Renal cortex interstitium (tissue), 15 donors: ENCODE measurements around the gene FRZB. TPM values are rescaled to one million over a fixed set of nuclear protein-coding genes. Genes with fewer than 3 reads are reported as not detected.
A peak's percentile ranks its signal among the peaks of the same experiment; 100 is the strongest.

ENCODE experiments used
- DNase-seq, 11 donors: peaks; one replicate each; pipeline ENCODE4 v3.0.0-alpha.2; 2013; ENCODE audit warnings: low read depth in 9 of 11, low spot score in 4 of 11; ENCODE audit errors: extremely low read depth in 1 of 11
- long read RNA-seq, 16 experiments: transcript quantifications; one replicate each; lab custom pipeline, GENCODE V29; 2026
- polyA plus RNA-seq, 3 donors: library from polyadenylated mRNA; unstranded; fragments of 120-200 nt; gene quantifications; one replicate each; pipeline ENCODE4 v1.2.1, GENCODE V29; 2013; ENCODE audit not compliant: insufficient read length in 3 of 3

The FRZB gene, protein sequence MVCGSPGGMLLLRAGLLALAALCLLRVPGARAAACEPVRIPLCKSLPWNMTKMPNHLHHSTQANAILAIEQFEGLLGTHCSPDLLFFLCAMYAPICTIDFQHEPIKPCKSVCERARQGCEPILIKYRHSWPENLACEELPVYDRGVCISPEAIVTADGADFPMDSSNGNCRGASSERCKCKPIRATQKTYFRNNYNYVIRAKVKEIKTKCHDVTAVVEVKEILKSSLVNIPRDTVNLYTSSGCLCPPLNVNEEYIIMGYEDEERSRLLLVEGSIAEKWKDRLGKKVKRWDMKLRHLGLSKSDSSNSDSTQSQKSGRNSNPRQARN
- polyA plus RNA-seq, result 10 to 100 TPM in 2 of 3 donors, 1 to 10 TPM in 1; 9.5 to 10.6 (median 10.0) TPM
- long read RNA-seq, donor 1, transcript FRZB-201 (6 exons, 3,162 nt), result major isoform, 6 of 6 reads
- long read RNA-seq, donor 1, partial matches to known transcripts, result 0 of 6 reads
- long read RNA-seq, donor 1, other reads (novel, unspliced or antisense), result 0 of 6 reads
- long read RNA-seq, donor 2, transcript FRZB-201 (6 exons, 3,162 nt), result major isoform, 5 of 5 reads
- long read RNA-seq, donor 2, partial matches to known transcripts, result 0 of 5 reads
- long read RNA-seq, donor 2, other reads (novel, unspliced or antisense), result 0 of 5 reads
- long read RNA-seq, donor 3, transcript FRZB-201 (6 exons, 3,162 nt), result major isoform, 22 of 22 reads
- long read RNA-seq, donor 3, partial matches to known transcripts, result 0 of 22 reads
- long read RNA-seq, donor 3, other reads (novel, unspliced or antisense), result 0 of 22 reads
- long read RNA-seq, donor 4, transcript FRZB-201 (6 exons, 3,162 nt), result major isoform, 7 of 7 reads
- long read RNA-seq, donor 4, partial matches to known transcripts, result 0 of 7 reads
- long read RNA-seq, donor 4, other reads (novel, unspliced or antisense), result 0 of 7 reads
- long read RNA-seq, donor 5, result 0 reads
- long read RNA-seq, donor 6, transcript FRZB-201 (6 exons, 3,162 nt), result major isoform, 9 of 9 reads
- long read RNA-seq, donor 6, partial matches to known transcripts, result 0 of 9 reads
- long read RNA-seq, donor 6, other reads (novel, unspliced or antisense), result 0 of 9 reads
- long read RNA-seq, donor 7, transcript FRZB-201 (6 exons, 3,162 nt), result major isoform, 16 of 42 reads
- long read RNA-seq, donor 7, partial matches to known transcripts, result 26 of 42 reads
- long read RNA-seq, donor 7, other reads (novel, unspliced or antisense), result 0 of 42 reads
- long read RNA-seq, donor 8, transcript FRZB-201 (6 exons, 3,162 nt), result major isoform, 10 of 21 reads
- long read RNA-seq, donor 8, partial matches to known transcripts, result 11 of 21 reads
- long read RNA-seq, donor 8, other reads (novel, unspliced or antisense), result 0 of 21 reads
- long read RNA-seq, donor 9, partial matches to known transcripts, result 0 of 4 reads
- long read RNA-seq, donor 9, other reads (novel, unspliced or antisense), result 0 of 4 reads
- long read RNA-seq, donor 10, transcript FRZB-201 (6 exons, 3,162 nt), result major isoform, 13 of 18 reads
- long read RNA-seq, donor 10, partial matches to known transcripts, result 5 of 18 reads
- long read RNA-seq, donor 10, other reads (novel, unspliced or antisense), result 0 of 18 reads
- long read RNA-seq, donor 11, transcript FRZB-201 (6 exons, 3,162 nt), result major isoform, 6 of 6 reads
- long read RNA-seq, donor 11, partial matches to known transcripts, result 0 of 6 reads
- long read RNA-seq, donor 11, other reads (novel, unspliced or antisense), result 0 of 6 reads
- long read RNA-seq, donor 12, partial matches to known transcripts, result 0 of 1 reads
- long read RNA-seq, donor 12, other reads (novel, unspliced or antisense), result 0 of 1 reads
- long read RNA-seq, donor 13, transcript FRZB-201 (6 exons, 3,162 nt), result major isoform, 15 of 15 reads
- long read RNA-seq, donor 13, partial matches to known transcripts, result 0 of 15 reads
- long read RNA-seq, donor 13, other reads (novel, unspliced or antisense), result 0 of 15 reads
- long read RNA-seq, donor 14, transcript FRZB-201 (6 exons, 3,162 nt), result major isoform, 9 of 9 reads
- long read RNA-seq, donor 14, partial matches to known transcripts, result 0 of 9 reads
- long read RNA-seq, donor 14, other reads (novel, unspliced or antisense), result 0 of 9 reads
- long read RNA-seq, donor 15, transcript FRZB-201 (6 exons, 3,162 nt), result major isoform, 5 of 5 reads
- long read RNA-seq, donor 15, partial matches to known transcripts, result 0 of 5 reads
- long read RNA-seq, donor 15, other reads (novel, unspliced or antisense), result 0 of 5 reads
- long read RNA-seq, donor 16, transcript FRZB-201 (6 exons, 3,162 nt), result major isoform, 20 of 20 reads
- long read RNA-seq, donor 16, partial matches to known transcripts, result 0 of 20 reads
- long read RNA-seq, donor 16, other reads (novel, unspliced or antisense), result 0 of 20 reads

DNA sequence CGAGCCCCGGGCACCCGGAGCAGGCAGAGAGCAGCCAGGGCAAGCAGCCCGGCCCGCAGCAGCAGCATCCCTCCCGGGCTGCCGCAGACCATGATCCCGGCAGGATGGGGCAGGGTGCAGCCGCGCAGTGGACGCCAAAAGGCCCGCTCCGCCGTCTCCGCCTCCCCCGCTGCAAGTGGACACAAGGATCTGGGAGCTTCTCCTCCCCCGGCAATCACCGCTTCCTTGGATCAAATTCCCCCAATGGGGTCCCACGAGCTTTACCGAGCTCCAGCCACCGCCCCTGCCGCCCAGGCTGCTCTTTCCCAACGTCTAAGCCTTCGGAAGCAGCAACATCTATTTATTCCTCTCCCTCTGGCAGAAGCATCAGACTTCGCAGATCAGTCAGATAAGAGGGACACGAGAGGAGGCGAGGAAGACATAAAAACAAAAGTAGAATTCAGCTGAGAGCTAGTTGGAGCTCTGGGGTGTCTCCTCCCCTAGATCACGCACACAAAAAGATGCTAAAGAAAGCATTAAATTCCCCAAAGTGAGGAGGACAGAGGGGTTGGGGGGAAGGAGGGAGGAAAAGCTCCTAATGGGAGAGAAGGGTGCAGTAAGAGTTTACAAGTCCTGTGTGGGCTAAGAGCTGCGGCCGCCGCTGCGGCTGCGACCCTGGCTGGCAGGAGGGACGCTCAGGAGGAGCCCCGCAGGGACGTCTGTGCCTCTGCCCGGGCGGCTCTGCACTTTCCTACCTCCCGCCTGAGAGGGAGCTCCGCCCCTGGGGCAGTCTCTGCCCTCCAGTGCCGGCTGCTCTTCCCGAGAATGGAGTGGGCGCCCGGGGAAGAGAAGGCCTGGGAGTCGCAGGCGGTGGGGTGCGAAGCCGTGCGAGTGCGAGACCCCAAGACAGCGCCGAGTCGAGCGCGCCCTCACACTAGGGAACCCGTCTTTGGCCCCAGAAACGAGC lies at the start of gene FRZB:
Gene FRZB (minus strand): TSS at position 177 of the 946 bp plus-strand sequence. CDS start 85 bp downstream, at position 92.
- peak in 10 of 11 donors; percentile 58 to 85 (median 77) for DNase-seq

DNA sequence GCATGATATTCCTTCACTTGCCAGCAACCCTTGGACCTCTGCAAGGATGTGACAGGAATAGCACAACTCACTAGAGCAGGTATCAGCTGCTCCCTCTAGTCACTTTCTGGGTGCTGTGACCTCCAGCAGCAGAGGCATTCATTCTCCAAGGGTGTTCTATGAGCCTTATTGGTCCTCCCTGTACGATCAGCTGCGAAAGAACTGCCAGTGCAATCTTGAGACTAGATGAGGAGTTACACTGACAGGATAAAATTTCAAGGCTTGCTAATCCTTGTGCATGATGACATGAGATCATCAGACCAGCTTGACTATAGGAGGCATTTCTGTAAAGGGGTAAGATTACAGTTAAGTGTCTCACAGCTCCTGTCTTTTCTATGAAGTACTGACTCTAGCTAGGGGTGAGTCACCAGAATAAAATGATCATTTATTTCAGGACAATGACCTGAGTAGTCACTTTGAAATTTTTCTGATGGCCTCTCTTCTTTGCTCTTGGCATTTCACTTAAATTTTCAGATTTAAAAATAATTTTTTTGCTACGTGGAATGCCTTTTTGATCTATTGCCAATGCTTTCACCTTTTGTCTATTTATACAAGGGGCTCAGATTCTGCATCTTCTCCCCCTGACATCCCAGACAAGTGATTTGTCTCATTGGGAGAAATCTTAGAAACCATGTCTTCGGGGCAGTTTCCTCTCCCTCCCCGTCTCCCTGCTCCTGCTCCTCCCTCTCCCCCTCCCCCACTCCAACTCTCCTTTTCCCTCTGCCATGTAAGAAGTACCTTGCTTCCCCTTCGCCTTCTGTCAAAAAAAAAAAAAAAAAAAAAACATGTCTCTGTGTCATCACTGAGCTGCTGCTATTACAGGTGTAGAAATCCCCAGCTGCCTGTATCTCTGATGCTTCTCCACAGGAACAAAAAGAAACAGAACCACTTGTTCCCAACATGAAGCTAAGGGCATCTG lies 49.2 kb upstream of the FRZB start:
- no peak for DNase-seq

DNA sequence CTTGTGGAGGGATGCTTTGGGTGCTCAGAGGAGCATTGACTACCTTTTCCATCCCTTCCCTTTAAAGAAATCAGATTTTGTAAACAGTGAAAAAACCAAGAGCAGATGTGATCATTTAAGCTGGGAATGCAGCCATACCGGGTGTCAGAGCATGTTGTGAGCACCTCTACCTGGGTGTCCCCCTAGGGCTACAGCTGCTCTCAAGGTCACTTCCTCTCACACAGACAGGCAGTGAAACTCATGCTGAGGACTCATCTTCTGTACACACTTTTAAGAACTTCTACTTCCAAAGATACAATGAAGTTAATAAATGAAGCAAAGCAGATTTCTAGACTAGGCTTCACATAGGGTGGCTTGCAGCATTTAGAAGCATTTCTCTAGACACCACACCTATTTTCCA lies 48.4 kb upstream of the FRZB start:
- no peak for DNase-seq

DNA sequence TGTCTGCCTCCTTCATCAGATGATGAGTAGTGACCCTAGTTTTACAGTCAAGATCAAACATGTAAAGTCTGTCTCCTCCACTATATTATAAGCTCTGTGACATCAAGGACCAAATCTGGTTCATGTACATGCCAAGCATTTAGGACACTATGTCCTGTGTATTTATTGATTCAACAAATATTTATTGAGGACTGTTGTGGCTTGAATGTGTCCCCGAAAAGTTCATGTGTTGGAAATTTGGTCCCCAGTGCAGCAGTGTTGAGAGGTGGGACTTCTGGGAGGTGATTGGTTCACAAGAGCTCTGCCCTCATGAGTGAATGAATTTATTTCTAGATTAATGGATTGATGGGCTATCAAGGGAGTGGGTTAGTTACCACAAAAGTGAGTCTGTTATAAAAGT lies 46.6 kb upstream of the FRZB start:
- no peak for DNase-seq

DNA sequence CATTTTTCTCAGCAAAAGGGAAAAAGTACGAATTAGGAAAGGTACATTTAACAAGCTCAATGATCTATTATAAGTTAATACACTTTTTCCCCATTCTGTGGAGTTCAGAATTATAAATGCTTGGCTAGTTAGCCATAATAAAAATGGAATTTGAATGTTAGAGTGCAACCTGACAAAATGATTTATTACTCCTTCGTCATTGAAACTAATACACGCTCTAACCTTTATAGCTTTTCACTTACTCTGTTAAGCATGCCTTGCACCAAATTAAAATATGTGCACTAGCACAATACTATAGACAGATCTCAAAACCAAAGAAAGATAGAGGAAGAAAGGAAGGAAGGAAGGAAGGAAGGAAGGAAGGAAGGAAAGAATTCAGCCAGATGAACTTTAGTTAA lies 46.1 kb upstream of the FRZB start:
- no peak for DNase-seq

DNA sequence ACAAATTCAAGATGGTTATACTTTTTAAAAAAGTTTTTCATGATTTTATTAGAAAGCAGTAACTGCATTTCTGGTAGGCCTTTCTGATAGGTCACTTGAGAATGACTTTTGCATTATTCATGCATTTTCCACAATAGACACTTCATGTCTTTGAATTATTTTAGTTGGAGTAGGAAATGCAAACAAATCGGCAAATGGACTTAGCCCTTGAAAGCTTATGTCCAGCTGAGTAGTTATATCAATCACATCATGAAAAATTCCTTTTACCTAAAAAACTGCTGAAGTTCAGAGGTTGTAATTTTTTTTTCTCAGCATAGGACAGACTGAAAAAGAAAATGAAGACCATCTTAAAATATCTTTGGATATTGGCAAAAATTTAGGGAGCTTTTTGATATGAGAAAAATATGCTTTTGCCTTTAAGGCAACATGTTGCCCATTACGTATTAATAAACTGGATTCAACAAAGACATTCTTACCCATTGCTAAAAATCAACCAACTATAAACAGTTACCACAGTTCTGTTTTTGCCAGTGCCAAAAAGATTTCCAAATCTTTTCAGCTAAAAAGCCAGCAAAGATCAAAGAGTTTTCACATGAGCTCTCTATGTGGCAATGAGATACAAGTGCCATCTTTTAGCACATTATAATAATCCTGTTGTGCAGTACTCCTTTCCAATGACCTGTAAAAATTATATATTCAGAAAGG lies 45.5 kb upstream of the FRZB start:
- DNase-seq, result no peak

DNA sequence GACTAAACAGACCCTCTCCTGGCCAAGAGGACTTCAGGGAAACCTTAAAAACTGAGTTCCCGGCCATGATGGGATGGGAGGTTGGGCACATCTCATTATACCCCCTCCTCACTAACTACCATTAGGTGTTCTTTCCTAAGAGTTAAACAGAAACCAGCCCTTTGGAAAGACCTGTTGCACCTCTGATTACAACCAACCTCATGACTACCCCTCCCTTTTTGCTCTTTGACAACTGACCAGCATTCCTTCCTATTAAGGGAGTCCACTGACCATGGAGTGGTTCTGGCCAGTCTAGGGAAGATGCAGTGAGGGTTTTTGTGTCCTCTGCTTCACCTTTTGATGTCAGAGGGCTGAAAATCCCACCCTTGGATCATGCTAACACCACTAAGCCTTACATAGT lies 44.5 kb upstream of the FRZB start:
- no peak for DNase-seq

DNA sequence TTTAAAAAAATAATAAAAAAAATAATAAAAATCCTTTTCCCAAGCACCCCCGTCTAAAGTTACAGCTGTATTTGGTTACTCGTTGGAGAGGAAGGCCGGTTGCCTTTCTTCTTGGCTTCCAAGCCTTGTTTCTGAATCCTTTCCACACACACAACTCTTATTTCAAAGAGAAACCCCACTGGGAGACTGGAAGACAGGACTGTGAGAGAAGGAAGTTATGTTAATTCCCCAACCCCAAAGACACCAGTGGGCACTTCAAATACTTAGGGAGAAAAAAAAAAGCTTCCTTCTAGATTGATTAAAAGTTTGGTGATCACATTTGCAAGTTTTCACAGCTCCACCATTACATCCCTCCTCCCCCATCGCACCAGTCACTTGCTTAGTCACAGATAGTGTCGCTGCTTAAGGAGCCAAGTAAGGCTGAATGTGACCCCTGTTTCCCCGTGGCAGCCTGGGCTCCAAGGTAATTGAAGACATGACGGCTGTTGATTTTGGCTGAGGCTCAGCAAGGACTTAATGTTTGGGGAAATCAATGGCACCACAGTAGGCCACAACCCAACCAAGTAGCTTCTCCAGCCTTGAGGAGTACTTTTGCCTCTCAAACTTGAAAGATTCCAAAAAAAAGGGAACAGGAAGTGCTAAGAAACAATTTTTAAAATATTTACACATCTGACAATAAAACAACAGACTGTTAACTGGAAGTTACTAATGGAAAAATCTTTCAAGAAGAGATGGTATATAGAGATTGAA lies 40.8 kb upstream of the FRZB start:
- no peak for DNase-seq

DNA sequence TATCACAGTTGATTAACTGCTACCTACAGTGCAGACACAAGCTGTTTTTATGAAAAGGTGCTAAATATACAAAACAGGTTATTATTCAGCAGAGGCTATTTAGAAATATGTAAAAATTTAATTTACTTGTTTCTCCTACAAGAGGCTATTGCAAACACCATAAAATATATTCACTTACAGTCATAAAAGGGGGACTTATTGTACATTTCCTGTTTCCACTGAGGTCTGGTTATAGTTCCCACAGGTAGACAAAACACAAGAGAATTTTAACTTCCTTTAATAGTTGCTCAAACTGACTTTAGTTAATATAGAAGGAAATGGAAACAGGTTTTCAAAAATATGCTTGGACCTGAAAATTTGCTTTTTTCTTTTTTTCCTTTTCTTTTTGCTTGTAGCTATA lies 40.0 kb upstream of the FRZB start:
- no peak for DNase-seq

DNA sequence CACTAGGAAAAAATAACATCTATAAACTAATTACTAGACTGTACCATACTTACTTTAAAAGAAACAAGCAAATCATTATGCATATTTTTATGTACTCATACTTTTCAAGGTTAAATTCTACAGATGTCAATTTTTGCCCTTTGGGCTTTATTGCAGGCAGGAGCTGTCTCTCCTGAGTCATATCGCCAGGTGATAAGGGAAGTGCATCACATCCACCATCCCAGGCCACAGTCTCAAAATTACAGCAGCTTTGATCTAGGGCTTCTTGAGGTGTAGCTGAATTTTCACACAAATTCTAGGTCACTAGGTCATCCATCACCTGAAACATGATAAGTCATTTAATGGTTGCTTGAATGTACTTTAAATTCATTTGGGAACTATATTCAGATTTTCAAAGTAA lies 38.4 kb upstream of the FRZB start:
- DNase-seq, result no peak

DNA sequence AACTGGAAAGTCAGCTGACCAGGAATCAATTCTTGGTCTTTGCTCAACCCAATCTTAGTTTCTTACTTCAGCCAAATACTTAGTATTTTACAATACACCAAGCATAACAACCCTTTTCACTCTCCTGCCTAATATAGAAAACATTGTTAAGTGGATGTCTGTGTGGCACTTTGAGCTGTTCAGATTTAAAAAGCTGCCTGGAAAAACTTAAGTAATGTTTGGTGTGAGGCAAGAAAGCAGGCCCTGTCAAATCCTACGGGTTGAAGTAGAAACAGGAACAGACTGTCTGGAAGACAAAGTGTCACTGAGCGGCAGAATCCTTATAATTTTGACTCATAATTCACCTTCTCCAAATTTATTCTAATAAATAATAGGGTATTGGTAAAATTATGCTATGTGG lies 37.1 kb upstream of the FRZB start:
- DNase-seq, result no peak

DNA sequence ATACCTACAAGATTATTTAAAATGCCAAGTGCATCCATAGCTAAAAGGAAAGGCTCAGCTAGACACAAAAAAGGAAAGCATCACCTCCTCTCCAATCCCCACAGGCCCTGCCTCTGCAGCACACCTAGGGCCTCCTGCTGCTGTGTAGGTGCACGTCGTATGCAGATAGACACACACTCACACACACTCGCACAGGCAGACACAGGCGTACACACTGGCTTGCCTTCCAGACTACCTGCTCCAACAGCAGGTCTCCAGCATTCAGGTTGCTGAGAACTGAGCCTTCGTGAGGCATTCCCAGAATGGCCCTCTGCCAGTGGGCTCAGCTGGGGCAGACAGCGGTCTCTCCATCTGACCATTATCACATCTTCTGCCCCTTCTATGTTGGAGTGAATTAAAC lies 35.3 kb upstream of the FRZB start:
- no peak for DNase-seq

DNA sequence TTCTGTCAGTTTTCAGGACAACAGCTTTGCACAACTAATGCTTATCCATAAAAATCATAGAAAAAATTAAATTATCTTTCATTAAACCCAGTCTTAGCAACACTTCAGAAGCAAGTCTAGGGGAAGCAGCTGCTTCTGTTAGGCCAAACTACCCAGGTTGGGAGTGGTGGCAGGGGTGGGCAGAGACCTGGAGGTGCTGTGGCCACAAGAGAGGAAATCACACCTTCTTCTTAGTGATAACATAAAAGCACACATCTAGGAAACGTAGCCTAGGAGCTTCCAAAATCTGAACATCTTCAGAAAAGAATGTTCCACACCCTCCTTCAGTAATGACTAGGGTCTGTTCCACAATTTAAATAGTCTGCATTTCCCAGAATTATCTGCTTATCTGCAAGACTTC lies 32.3 kb upstream of the FRZB start:
- no peak for DNase-seq

DNA sequence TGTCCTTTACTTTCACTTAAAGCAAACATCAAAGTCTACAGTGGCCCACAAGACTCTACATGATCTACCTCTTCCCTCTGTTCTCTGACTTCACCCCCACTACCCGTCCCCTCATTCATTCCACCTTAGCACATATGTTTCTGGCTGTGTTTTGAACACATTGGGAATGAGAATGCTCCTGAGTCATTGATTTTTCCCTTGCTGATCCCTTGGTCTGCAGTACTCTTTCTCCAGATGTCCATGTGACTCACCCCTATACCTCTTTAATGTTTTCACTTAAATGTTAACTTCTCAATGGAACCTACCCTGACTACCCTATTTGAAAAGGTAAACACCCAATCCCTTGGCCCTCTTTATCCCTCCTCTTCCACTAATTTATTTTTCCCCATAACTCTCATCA lies 30.7 kb upstream of the FRZB start:
- no peak for DNase-seq
